NT2/D1 (cell line): ENCODE measurements around the gene LYPD6B.

Source experiments
- DNase-seq: peaks from one replicate; pipeline ENCODE4 v3.0.0-alpha.2; 2011; ENCODE audit warnings: low read depth, low spot score
- H3K27me3 ChIP-seq: 2 replicates; pipeline ENCODE4 v1.6.0; 2011; ENCODE audit warnings: mild to moderate bottlenecking; ENCODE audit not compliant: insufficient read length, insufficient read depth
- H3K36me3 ChIP-seq: 2 replicates; pipeline ENCODE4 v1.6.1; 2011; ENCODE audit warnings: mild to moderate bottlenecking, low read length, mixed read lengths; ENCODE audit not compliant: insufficient read depth, insufficient read length
- H3K4me1 ChIP-seq: 2 replicates; pipeline ENCODE4 v1.5.1; 2011; ENCODE audit not compliant: insufficient read depth, insufficient read length
- H3K4me3 ChIP-seq: 2 replicates; pipeline ENCODE4 v1.5.1; 2011; ENCODE audit warnings: low read depth; ENCODE audit not compliant: insufficient read length
- H3K9ac ChIP-seq: 2 replicates; pipeline ENCODE4 v1.6.0; 2011; ENCODE audit warnings: low read depth; ENCODE audit not compliant: insufficient read length
- H3K9me3 ChIP-seq: 2 replicates; pipeline ENCODE4 v1.5.1; 2011; ENCODE audit warnings: mild to moderate bottlenecking, low read length; ENCODE audit not compliant: insufficient read depth
- SUZ12 ChIP-seq: IDR thresholded peaks from 2 replicates; pipeline ENCODE4 v1.6.1; 2011; ENCODE audit not compliant: insufficient read length, insufficient read depth; ENCODE audit errors: extremely low read depth
- YY1 ChIP-seq: IDR thresholded peaks from 2 replicates; pipeline ENCODE4 v1.6.1; 2011; ENCODE audit not compliant: insufficient read length, insufficient read depth
- ZNF274 ChIP-seq: IDR thresholded peaks from 2 replicates; pipeline ENCODE4 v1.6.1; 2011; ENCODE audit warnings: mild to moderate bottlenecking, low read depth, low read length

The LYPD6B gene

DNA sequence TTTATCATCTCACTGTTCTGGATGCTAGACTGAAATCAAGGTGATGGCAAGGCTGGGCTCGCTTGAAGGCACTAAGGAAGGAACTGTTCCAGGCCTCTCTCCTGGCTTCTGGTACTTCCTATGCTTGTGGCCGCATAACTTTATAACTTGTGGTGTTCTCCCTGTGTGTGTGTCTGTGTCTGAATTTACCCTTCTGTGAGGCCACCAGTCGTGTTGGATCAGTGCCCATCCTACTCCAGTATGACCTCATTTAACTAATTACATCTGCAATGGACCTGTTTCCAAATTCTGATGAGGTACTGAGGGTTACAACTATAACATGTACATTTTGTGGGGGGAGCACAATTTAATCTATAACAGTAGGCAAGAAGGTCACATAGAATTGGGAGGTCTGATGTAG lies 41.6 kb downstream of the LYPD6B start:
- H3K9me3 ChIP-seq, result no peaks in the 10 kb centered on the region
- no peaks in the 10 kb centered on the region for H3K36me3 ChIP-seq
- DNase-seq, result no peak
- H3K4me1 ChIP-seq, result peaks cover 6% of the 10 kb centered on the region
- no peak overlapping the region for H3K4me3 ChIP-seq
- TF ChIP-seq YY1 (no peak), SUZ12 (no peak), ZNF274 (no peak)
- H3K9ac ChIP-seq, result no peak overlapping the region
- peaks cover 18% of the 10 kb centered on the region for H3K27me3 ChIP-seq

- Histone ChIP-seq H3K4me1 (peaks cover 6% of the 10 kb centered on the region), H3K27me3 (peaks cover 18% of the 10 kb centered on the region), H3K9ac (no peak overlapping the region), H3K36me3 (no peaks in the 10 kb centered on the region), H3K4me3 (no peak overlapping the region), H3K9me3 (no peaks in the 10 kb centered on the region)
- TF ChIP-seq YY1 (no peak), ZNF274 (no peak), SUZ12 (no peak)
- DNase-seq, result peak; percentile 55
Measured at GRCh38 chr2:149080971-149081370, 42.5 kb downstream of the LYPD6B start.

GRCh38 chr2:149082079-149082478 lies 43.6 kb downstream of the LYPD6B start:
- H3K27me3 ChIP-seq, result peaks cover 18% of the 10 kb centered on the region
- TF ChIP-seq YY1 (no peak), SUZ12 (no peak), ZNF274 (no peak)
- H3K4me1 ChIP-seq, result peaks cover 6% of the 10 kb centered on the region
- no peak overlapping the region for H3K4me3 ChIP-seq
- no peaks in the 10 kb centered on the region for H3K9me3 ChIP-seq
- no peak overlapping the region for H3K9ac ChIP-seq
- H3K36me3 ChIP-seq, result no peaks in the 10 kb centered on the region
- DNase-seq, result no peak

DNA sequence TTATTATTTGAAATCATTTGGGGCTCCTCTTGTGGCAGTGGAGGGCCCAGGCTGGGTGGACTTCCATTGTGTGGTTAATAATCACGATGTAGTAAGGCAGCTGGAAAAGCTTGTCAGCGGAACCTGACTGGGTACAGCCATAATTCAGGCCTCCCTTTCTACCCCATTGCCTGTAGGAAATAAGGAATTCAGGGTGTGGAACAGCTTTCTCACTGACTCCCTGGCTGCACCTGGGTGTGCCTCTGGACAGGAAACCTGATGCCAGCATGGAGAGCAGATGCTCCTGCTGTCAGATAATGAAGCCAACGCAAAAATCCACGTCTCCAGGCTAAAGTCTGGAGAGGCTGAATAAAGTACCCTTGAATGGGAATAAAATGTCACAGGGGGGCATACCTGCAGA lies 44.2 kb downstream of the LYPD6B start:
- H3K4me3 ChIP-seq, result no peak overlapping the region
- DNase-seq, result no peak
- TF ChIP-seq ZNF274, result no peak
- no peak for TF ChIP-seq SUZ12
- TF ChIP-seq YY1, result no peak
- no peaks in the 10 kb centered on the region for H3K36me3 ChIP-seq
- H3K9me3 ChIP-seq, result no peaks in the 10 kb centered on the region
- peaks cover 6% of the 10 kb centered on the region for H3K4me1 ChIP-seq
- H3K9ac ChIP-seq, result no peak overlapping the region
- H3K27me3 ChIP-seq, result peaks cover 18% of the 10 kb centered on the region

- no peaks in the 10 kb centered on the region for H3K9me3 ChIP-seq
Measured at GRCh38 chr2:149084924-149085795, 46.7 kb downstream of the LYPD6B start.

GRCh38 chr2:149087751-149088150 lies 49.3 kb downstream of the LYPD6B start:
- Histone ChIP-seq H3K4me3 (no peak overlapping the region), H3K36me3 (no peaks in the 10 kb centered on the region), H3K4me1 (no peaks in the 10 kb centered on the region), H3K27me3 (no peaks in the 10 kb centered on the region), H3K9me3 (no peaks in the 10 kb centered on the region), H3K9ac (no peak overlapping the region)
- TF ChIP-seq YY1, result no peak
- no peak for TF ChIP-seq ZNF274
- no peak for TF ChIP-seq SUZ12
- DNase-seq, result no peak

More at GRCh38 chr2:149084924-149085795, 46.7 kb downstream of the LYPD6B start:
- Histone ChIP-seq H3K27me3 (peaks cover 6% of the 10 kb centered on the region), H3K4me1 (peaks cover 2% of the 10 kb centered on the region), H3K9ac (no peak overlapping the region), H3K36me3 (no peaks in the 10 kb centered on the region), H3K4me3 (no peak overlapping the region)
- no peak for DNase-seq
- no peak for TF ChIP-seq ZNF274
- TF ChIP-seq YY1, result no peak
- no peak for TF ChIP-seq SUZ12

GRCh38 chr2:149089068-149089467 lies 50.6 kb downstream of the LYPD6B start:
- Histone ChIP-seq H3K4me1 (no peaks in the 10 kb centered on the region), H3K9ac (no peak overlapping the region), H3K36me3 (no peaks in the 10 kb centered on the region), H3K9me3 (no peaks in the 10 kb centered on the region), H3K4me3 (no peak overlapping the region), H3K27me3 (no peaks in the 10 kb centered on the region)
- no peak for DNase-seq
- TF ChIP-seq SUZ12 (no peak), YY1 (no peak), ZNF274 (no peak)
